Testis (tissue), 2 donors: ENCODE data around the gene ADAM33.

Experiments used
- CTCF ChIP-seq, 3 experiments: fragments of 450-650 bp in 2 of 3; fragments of 200-600 bp in 1 of 3; sonication (generic) in 1 of 3; IDR thresholded peaks; one replicate each; pipeline ENCODE4 v1.5.1; 2016 to 2019; ENCODE audit warnings: antibody characterized with exemption in 3 of 3, mild to moderate bottlenecking in 2 of 3, moderate library complexity in 1 of 3
- POLR2A ChIP-seq: fragments of 450-650 bp; IDR thresholded peaks from one replicate; pipeline ENCODE4 v1.6.1; 2017; ENCODE audit warnings: antibody characterized with exemption, mild to moderate bottlenecking, moderate library complexity

- TF ChIP-seq CTCF (IDR thresholded peaks at IDR 0.05) (no peak), POLR2A (no peak)
Measured at GRCh38 chr20:3663031-3663701, 18.6 kb downstream of the ADAM33 start, which contains the start of gene GFRA4.
